Measurements from ENCODE around the gene CHID1.

Gene CHID1

DNA sequence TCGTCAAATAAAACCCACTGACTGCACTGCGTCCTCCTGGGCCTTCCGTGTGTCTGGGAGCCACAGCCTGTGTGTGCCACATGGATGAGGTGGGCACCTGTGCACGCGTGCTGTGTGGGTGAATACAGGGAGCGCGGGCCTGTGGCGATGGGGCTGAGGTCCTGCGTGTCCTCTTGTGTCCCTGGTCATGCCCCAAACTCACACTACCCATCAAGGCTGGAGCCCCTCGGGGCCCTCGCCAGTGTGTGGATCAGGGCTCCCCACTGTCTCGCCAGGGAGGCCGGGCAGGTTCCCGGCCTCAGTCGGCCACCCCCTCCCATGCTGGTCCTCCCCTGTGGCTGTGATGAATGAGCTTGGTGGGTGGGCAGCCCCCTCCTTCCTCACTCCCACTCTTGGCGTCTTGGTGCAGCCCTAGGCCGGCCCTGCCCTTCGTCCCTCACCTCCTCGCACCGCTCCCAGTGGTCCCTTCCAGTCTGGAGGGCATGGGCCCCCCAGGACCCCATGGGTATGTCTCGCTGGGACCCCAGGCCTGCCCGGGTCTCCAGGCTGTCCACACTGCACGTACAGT lies 78.6 kb downstream of the CHID1 start:
- H3K4me3 ChIP-seq (ENCODE audit: low read depth, low read length), result peak overlapping the region; percentile 46

DNA sequence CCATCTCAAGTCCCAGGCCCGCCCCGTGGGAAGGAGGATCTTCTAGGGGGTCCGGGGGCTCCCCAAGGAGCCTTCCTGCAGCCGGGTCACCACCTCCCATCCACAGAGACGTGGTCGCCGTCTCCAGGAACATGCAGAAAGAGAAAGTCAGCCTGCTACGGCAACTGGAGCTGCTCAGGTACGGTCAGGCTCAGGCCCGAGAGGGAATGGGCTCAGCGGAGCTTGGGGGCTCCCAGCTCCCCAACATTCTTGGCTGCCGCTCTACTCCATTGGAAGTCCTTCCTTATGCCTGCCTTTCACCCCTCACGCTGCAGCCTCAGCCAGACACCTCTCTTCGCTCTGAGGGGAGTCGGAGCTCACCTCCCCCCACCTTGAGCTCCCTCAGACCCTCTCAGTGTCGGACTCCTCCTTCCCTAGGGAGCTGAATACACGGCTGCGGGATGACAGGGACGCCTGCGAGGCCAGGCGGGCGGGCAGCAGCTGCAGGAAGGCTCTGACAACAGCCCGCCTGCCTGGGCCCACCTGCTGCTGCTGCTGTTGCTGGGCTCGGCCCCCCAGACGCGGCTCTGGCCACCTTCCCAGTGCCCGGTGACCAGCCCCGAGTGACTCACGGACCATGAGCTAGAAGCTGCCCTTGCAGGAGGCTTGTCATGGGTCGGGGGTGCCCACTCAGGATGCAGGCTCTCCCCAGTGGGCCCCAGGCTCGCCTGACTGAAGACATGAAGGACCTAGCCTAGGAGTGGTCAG lies 79.3 kb downstream of the CHID1 start:
- no peak for DNase-seq (ENCODE audit: low read depth)
- H3K4me3 ChIP-seq (ENCODE audit: low read depth, low read length), result no peak overlapping the region
- TF ChIP-seq MYC (IDR thresholded peaks at IDR 0.05; ENCODE audit: low read depth, low read length), result no peak
- TF ChIP-seq POLR2A (IDR thresholded peaks at IDR 0.05; ENCODE audit: extremely low read depth, insufficient read length), result no peak

More for the DNA sequence above, 78.6 kb downstream of the CHID1 start:
- DNase-seq (ENCODE audit: low read depth), result no peak
- TF ChIP-seq MAX (IDR thresholded peaks at IDR 0.05; ENCODE audit: low read depth, low read length), result no peak
- no peak for TF ChIP-seq POLR2A (IDR thresholded peaks at IDR 0.05; ENCODE audit: extremely low read depth, insufficient read length)
- TF ChIP-seq, protein P1, sequence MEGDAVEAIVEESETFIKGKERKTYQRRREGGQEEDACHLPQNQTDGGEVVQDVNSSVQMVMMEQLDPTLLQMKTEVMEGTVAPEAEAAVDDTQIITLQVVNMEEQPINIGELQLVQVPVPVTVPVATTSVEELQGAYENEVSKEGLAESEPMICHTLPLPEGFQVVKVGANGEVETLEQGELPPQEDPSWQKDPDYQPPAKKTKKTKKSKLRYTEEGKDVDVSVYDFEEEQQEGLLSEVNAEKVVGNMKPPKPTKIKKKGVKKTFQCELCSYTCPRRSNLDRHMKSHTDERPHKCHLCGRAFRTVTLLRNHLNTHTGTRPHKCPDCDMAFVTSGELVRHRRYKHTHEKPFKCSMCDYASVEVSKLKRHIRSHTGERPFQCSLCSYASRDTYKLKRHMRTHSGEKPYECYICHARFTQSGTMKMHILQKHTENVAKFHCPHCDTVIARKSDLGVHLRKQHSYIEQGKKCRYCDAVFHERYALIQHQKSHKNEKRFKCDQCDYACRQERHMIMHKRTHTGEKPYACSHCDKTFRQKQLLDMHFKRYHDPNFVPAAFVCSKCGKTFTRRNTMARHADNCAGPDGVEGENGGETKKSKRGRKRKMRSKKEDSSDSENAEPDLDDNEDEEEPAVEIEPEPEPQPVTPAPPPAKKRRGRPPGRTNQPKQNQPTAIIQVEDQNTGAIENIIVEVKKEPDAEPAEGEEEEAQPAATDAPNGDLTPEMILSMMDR (IDR thresholded peaks at IDR 0.05; ENCODE audit: low read depth, low read length), result no peak
- no peak for TF ChIP-seq MYC (IDR thresholded peaks at IDR 0.05; ENCODE audit: low read depth, low read length)

- no peak for DNase-seq (ENCODE audit: low read depth)
- TF ChIP-seq, protein P1 (IDR thresholded peaks at IDR 0.05; ENCODE audit: low read depth, low read length), result no peak
- TF ChIP-seq MYC (IDR thresholded peaks at IDR 0.05; ENCODE audit: low read depth, low read length) (no peak), POLR2A (IDR thresholded peaks at IDR 0.05; ENCODE audit: extremely low read depth, insufficient read length) (no peak), MAX (IDR thresholded peaks at IDR 0.05; ENCODE audit: low read depth, low read length) (no peak)
- H3K4me3 ChIP-seq (ENCODE audit: low read depth, low read length), result no peak overlapping the region
Observed at GRCh38 chr11:830295-831117, 80.1 kb downstream of the CHID1 start.

DNA sequence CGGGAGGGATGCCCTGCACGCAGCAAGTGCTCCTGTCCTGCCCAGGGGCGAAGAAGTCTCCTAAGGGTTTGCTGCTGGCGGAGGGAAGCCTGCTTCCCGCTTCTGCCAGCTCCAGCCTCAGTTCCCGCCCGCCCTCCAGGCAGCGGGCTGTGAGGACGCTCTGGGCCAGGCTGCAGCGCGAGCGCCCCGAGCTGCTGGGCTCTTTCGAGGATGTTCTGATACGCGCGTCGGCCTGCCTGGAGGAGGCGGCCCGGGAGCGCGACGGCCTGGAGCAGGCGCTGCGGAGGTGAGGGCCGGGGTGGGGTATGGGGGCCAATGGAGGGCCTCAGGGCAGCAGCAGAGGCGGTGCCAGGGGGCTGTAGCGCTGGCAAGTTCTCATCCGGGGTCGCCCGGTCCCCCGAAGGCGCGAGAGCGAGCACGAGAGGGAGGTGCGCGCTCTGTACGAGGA lies 80.7 kb downstream of the CHID1 start:
- DNase-seq (ENCODE audit: low read depth), result no peak
- H3K4me3 ChIP-seq (ENCODE audit: low read depth, low read length), result no peak overlapping the region
- TF ChIP-seq MYC (IDR thresholded peaks at IDR 0.05; ENCODE audit: low read depth, low read length) (no peak), MAX (IDR thresholded peaks at IDR 0.05; ENCODE audit: low read depth, low read length) (no peak), POLR2A (IDR thresholded peaks at IDR 0.05; ENCODE audit: extremely low read depth, insufficient read length) (no peak)
- TF ChIP-seq, protein P1 (IDR thresholded peaks at IDR 0.05; ENCODE audit: low read depth, low read length), result no peak

GRCh38 chr11:829176-829846 lies 81.3 kb downstream of the CHID1 start:
- no peak overlapping the region for H3K4me3 ChIP-seq (ENCODE audit: low read depth, low read length)
- no peak for TF ChIP-seq MAX (IDR thresholded peaks at IDR 0.05; ENCODE audit: low read depth, low read length)
- TF ChIP-seq POLR2A (IDR thresholded peaks at IDR 0.05; ENCODE audit: extremely low read depth, insufficient read length), result no peak
- TF ChIP-seq, protein P1 (IDR thresholded peaks at IDR 0.05; ENCODE audit: low read depth, low read length), result no peak
- no peak for TF ChIP-seq MYC (IDR thresholded peaks at IDR 0.05; ENCODE audit: low read depth, low read length)
- no peak for DNase-seq (ENCODE audit: low read depth)

Data from NB4 (cell line).